ENCODE measurements around the gene CPNE4. TPM values are rescaled to one million over a fixed set of nuclear protein-coding genes. Genes with fewer than 3 reads are reported as not detected.
"Not testable (repeated sequence)": the region's sequence is repeated elsewhere in the genome, so short reads cannot be mapped to it uniquely, and the experiment has no call there.

CPNE4 gene
- polyA plus RNA-seq, 4 donors: 0.35 to 0.82 (median 0.51) TPM

GRCh38 chr3:131963442-131963841 lies 71.4 kb downstream of the CPNE4 start:
- DNase-seq (ENCODE audit: low read depth in 4 of 4, low spot score in 2 of 4): not testable (repeated sequence)

GRCh38 chr3:131962982-131963381 lies 71.8 kb downstream of the CPNE4 start:
- DNase-seq (ENCODE audit: low read depth in 4 of 4, low spot score in 2 of 4): no peak

- no peak for DNase-seq (ENCODE audit: low read depth in 4 of 4, low spot score in 2 of 4)
Measured at GRCh38 chr3:131960324-131960723, 74.5 kb downstream of the CPNE4 start.

GRCh38 chr3:131957980-131958379 lies 76.8 kb downstream of the CPNE4 start:
- DNase-seq (ENCODE audit: low read depth in 4 of 4, low spot score in 2 of 4): no peak

- no peak for DNase-seq (ENCODE audit: low read depth in 4 of 4, low spot score in 2 of 4)
Measured at GRCh38 chr3:131957511-131957910, 77.3 kb downstream of the CPNE4 start.

- no peak for DNase-seq (ENCODE audit: low read depth in 4 of 4, low spot score in 2 of 4)
Measured at GRCh38 chr3:131948806-131949205, 86.0 kb downstream of the CPNE4 start.

- no peak for DNase-seq (ENCODE audit: low read depth in 4 of 4, low spot score in 2 of 4)
Measured at GRCh38 chr3:131944676-131945075, 90.1 kb downstream of the CPNE4 start.

GRCh38 chr3:131933665-131934064 lies 101.1 kb downstream of the CPNE4 start:
- no peak for DNase-seq (ENCODE audit: low read depth in 4 of 4, low spot score in 2 of 4)

GRCh38 chr3:131928593-131928992 lies 106.2 kb downstream of the CPNE4 start:
- DNase-seq (ENCODE audit: low read depth in 4 of 4, low spot score in 2 of 4): no peak

GRCh38 chr3:131925571-131925970 lies 109.2 kb downstream of the CPNE4 start:
- no peak for DNase-seq (ENCODE audit: low read depth in 4 of 4, low spot score in 2 of 4)

GRCh38 chr3:131922356-131922755 lies 112.5 kb downstream of the CPNE4 start:
- no peak for DNase-seq (ENCODE audit: low read depth in 4 of 4, low spot score in 2 of 4)

- no peak for DNase-seq (ENCODE audit: low read depth in 4 of 4, low spot score in 2 of 4)
Measured at GRCh38 chr3:131917006-131917405, 117.8 kb downstream of the CPNE4 start.

GRCh38 chr3:131914090-131914691 lies 120.6 kb downstream of the CPNE4 start:
- no peak for DNase-seq (ENCODE audit: low read depth in 4 of 4, low spot score in 2 of 4)

GRCh38 chr3:131912255-131912654 lies 122.6 kb downstream of the CPNE4 start:
- no peak for DNase-seq (ENCODE audit: low read depth in 4 of 4, low spot score in 2 of 4)

- no peak for DNase-seq (ENCODE audit: low read depth in 4 of 4, low spot score in 2 of 4)
Measured at GRCh38 chr3:131907796-131908195, 127.0 kb downstream of the CPNE4 start.

- DNase-seq (ENCODE audit: low read depth in 4 of 4, low spot score in 2 of 4): no peak
Measured at GRCh38 chr3:131903988-131904415, 130.8 kb downstream of the CPNE4 start.

GRCh38 chr3:131901686-131902085 lies 133.1 kb downstream of the CPNE4 start:
- no peak for DNase-seq (ENCODE audit: low read depth in 4 of 4, low spot score in 2 of 4)

- no peak for DNase-seq (ENCODE audit: low read depth in 4 of 4, low spot score in 2 of 4)
Measured at GRCh38 chr3:131900891-131901290, 133.9 kb downstream of the CPNE4 start.

- no peak for DNase-seq (ENCODE audit: low read depth in 4 of 4, low spot score in 2 of 4)
Measured at GRCh38 chr3:131899021-131899420, 135.8 kb downstream of the CPNE4 start.

- DNase-seq (ENCODE audit: low read depth in 4 of 4, low spot score in 2 of 4): no peak
Measured at GRCh38 chr3:131898346-131898745, 136.5 kb downstream of the CPNE4 start.

- no peak for DNase-seq (ENCODE audit: low read depth in 4 of 4, low spot score in 2 of 4)
Measured at GRCh38 chr3:131896285-131896684, 138.5 kb downstream of the CPNE4 start.

- DNase-seq (ENCODE audit: low read depth in 4 of 4, low spot score in 2 of 4): no peak
Measured at GRCh38 chr3:131895766-131896165, 139.0 kb downstream of the CPNE4 start.

GRCh38 chr3:131892331-131892730 lies 142.5 kb downstream of the CPNE4 start:
- DNase-seq (ENCODE audit: low read depth in 4 of 4, low spot score in 2 of 4): no peak

Measured in left renal cortex interstitium (tissue), 4 donors.